Neural progenitor cell (in vitro differentiated cells): ENCODE measurements around the gene STEAP3. TPM values are rescaled to one million over a fixed set of nuclear protein-coding genes. Genes with fewer than 3 reads are reported as not detected.

Experiments used
- DNase-seq: peaks from one replicate; pipeline ENCODE4 v3.0.0-alpha.2; 2016; ENCODE audit warnings: low spot score
- H2AFZ ChIP-seq: fragments of 200-600 bp; sonication (generic); replicated peaks from 2 replicates; pipeline ENCODE4 v1.6.1; 2016; ENCODE audit warnings: antibody characterized with exemption
- H3F3A ChIP-seq: fragments of 200-600 bp; sonication (generic); 2 replicates; pipeline ENCODE4 v1.6.1; 2016; ENCODE audit warnings: antibody characterized with exemption, low read depth
- H3K27ac ChIP-seq: fragments of 200-600 bp; sonication (generic); 2 replicates; pipeline ENCODE4 v1.5.1; 2016; ENCODE audit warnings: mild to moderate bottlenecking
- H3K27me3 ChIP-seq: fragments of 200-600 bp; sonication (generic); 2 replicates; pipeline ENCODE4 v1.6.1; 2016; ENCODE audit warnings: mild to moderate bottlenecking, moderate library complexity
- H3K36me3 ChIP-seq: fragments of 200-600 bp; sonication (generic); 2 replicates; pipeline ENCODE4 v1.5.1; 2016
- H3K4me1 ChIP-seq: fragments of 200-600 bp; sonication (generic); 2 replicates; pipeline ENCODE4 v1.6.1; 2016; ENCODE audit warnings: mixed run types
- H3K4me2 ChIP-seq: fragments of 200-600 bp; sonication (generic); 2 replicates; pipeline ENCODE4 v1.6.1; 2016
- H3K4me3 ChIP-seq: fragments of 200-600 bp; sonication (generic); 2 replicates; pipeline ENCODE4 v1.5.1; 2016
- H3K79me2 ChIP-seq: fragments of 200-600 bp; sonication (generic); 2 replicates; pipeline ENCODE4 v1.6.1; 2016; ENCODE audit warnings: low read depth
- H3K9ac ChIP-seq: fragments of 200-600 bp; sonication (generic); 2 replicates; pipeline ENCODE4 v1.6.1; 2016
- H3K9me3 ChIP-seq: fragments of 200-600 bp; sonication (generic); 2 replicates; pipeline ENCODE4 v1.5.1; 2016; ENCODE audit warnings: low read depth
- H4K20me1 ChIP-seq: fragments of 200-600 bp; sonication (generic); 2 replicates; pipeline ENCODE4 v1.6.1; 2016; ENCODE audit warnings: low read depth
- H3K27ac Mint-ChIP-seq: 3 replicates; pipeline ENCODE4 v1.8.0; 2021; ENCODE audit warnings: mixed read lengths
- H3K27me3 Mint-ChIP-seq: 2 replicates; pipeline ENCODE4 v1.8.0; 2022; ENCODE audit warnings: low read depth, mild to moderate bottlenecking, inconsistent platforms, moderate library complexity, mixed read lengths; ENCODE audit not compliant: insufficient read depth
- H3K36me3 Mint-ChIP-seq: 3 replicates; pipeline ENCODE4 v1.8.0; 2021; ENCODE audit warnings: mixed read lengths
- H3K4me1 Mint-ChIP-seq: 3 replicates; pipeline ENCODE4 v1.8.0; 2021; ENCODE audit warnings: mixed read lengths
- H3K4me3 Mint-ChIP-seq: 3 replicates; pipeline ENCODE4 v1.8.0; 2021; ENCODE audit warnings: mild to moderate bottlenecking, moderate library complexity, mixed read lengths
- H3K9me3 Mint-ChIP-seq: 3 replicates; pipeline ENCODE4 v1.8.0; 2020; ENCODE audit warnings: mixed read lengths
- EZH2 ChIP-seq: fragments of 200-600 bp; sonication (generic); IDR thresholded peaks from 2 replicates; pipeline ENCODE4 v1.6.1; 2017; ENCODE audit warnings: antibody characterized with exemption, mild to moderate bottlenecking, moderate library complexity
- EZH2phosphoT487 ChIP-seq: fragments of 200-600 bp; sonication (generic); IDR thresholded peaks from 2 replicates; pipeline ENCODE4 v1.6.1; 2017; ENCODE audit warnings: antibody characterized with exemption
- total RNA-seq: library from RNA; depleted of rRNA; stranded (reverse); fragments of >200 nt; gene quantifications from 2 replicates; pipeline ENCODE4 v1.2.3, GENCODE V29; 2015; ENCODE audit warnings: low replicate concordance
- TF ChIP-seq, protein P1 (sequence below): fragments of 200-600 bp; sonication (generic); IDR thresholded peaks from 2 replicates; pipeline ENCODE4 v1.5.1; 2017; ENCODE audit warnings: antibody characterized with exemption, mild to moderate bottlenecking

STEAP3 gene
- total RNA-seq, 1 donor from 2014 or later, result 0.30 TPM

DNA sequence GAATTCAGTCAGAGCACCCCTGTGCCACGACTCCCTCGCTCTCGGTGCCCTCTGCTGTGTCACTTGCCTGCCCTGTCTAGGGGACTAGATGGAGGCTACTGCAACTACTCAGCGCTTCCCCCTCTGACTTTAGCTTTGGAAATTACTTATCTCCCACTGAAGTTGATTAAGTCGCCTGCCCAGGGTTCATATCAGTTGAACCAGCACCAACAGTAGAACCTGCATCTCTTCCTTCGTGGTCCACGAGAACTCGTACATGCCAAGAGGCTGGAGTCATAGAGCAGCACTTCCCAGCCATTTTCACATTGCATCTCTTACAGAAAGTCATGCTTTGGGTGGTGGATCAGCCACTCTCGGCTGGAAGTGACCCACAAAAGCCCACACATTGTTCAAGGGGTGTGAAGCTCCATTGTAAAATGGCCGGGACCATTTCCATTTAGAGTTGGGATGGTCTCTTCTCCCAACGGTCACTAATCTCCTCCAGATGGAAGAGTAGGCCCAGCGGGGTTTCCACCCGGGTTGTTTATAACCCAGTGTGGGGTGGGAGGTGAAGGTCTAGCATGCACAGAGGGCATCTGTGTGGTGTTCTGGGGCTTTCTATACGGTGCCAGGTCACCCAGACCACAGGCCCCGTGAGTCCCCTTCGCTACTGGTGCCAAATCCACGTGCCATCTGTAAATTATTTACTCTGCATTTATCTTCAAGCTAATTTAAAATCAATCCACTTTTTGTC, 38.0 kb downstream of the STEAP3 start:
- Mint-ChIP-seq H3K4me1 (peaks cover 33% of the 10 kb centered on the region), H3K36me3 (no peaks in the 10 kb centered on the region), H3K27ac (no peak overlapping the region), H3K27me3 (peaks cover 13% of the 10 kb centered on the region), H3K9me3 (no peaks in the 10 kb centered on the region), H3K4me3 (peak overlapping the region; percentile 15)
- Histone ChIP-seq H3K4me1 (peaks cover 9% of the 10 kb centered on the region), H3K9ac (no peak overlapping the region), H2AFZ (no peak overlapping the region), H3K9me3 (no peaks in the 10 kb centered on the region), H4K20me1 (peaks cover 18% of the 10 kb centered on the region), H3K36me3 (no peaks in the 10 kb centered on the region), H3K4me2 (no peak overlapping the region), H3K4me3 (no peak overlapping the region), H3K27me3 (no peaks in the 10 kb centered on the region), H3K27ac (no peak overlapping the region), H3F3A (peaks cover 12% of the 10 kb centered on the region), H3K79me2 (no peaks in the 10 kb centered on the region)
- no peak for DNase-seq
- TF ChIP-seq EZH2phosphoT487 (no peak), EZH2 (no peak)
- TF ChIP-seq, protein P1, sequence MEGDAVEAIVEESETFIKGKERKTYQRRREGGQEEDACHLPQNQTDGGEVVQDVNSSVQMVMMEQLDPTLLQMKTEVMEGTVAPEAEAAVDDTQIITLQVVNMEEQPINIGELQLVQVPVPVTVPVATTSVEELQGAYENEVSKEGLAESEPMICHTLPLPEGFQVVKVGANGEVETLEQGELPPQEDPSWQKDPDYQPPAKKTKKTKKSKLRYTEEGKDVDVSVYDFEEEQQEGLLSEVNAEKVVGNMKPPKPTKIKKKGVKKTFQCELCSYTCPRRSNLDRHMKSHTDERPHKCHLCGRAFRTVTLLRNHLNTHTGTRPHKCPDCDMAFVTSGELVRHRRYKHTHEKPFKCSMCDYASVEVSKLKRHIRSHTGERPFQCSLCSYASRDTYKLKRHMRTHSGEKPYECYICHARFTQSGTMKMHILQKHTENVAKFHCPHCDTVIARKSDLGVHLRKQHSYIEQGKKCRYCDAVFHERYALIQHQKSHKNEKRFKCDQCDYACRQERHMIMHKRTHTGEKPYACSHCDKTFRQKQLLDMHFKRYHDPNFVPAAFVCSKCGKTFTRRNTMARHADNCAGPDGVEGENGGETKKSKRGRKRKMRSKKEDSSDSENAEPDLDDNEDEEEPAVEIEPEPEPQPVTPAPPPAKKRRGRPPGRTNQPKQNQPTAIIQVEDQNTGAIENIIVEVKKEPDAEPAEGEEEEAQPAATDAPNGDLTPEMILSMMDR, result no peak

GRCh38 chr2:119263025-119263424, 39.4 kb downstream of the STEAP3 start:
- no peaks in the 10 kb centered on the region for H3K9me3 Mint-ChIP-seq

GRCh38 chr2:119263656-119264055, 40.0 kb downstream of the STEAP3 start:
- Histone ChIP-seq H3K36me3 (no peaks in the 10 kb centered on the region), H3K9ac (no peak overlapping the region), H3K9me3 (no peaks in the 10 kb centered on the region), H2AFZ (no peak overlapping the region), H3K27ac (no peak overlapping the region), H4K20me1 (peaks cover 18% of the 10 kb centered on the region), H3K4me1 (peaks cover 9% of the 10 kb centered on the region), H3F3A (peaks cover 12% of the 10 kb centered on the region), H3K4me2 (no peak overlapping the region), H3K79me2 (no peaks in the 10 kb centered on the region), H3K4me3 (no peak overlapping the region), H3K27me3 (no peaks in the 10 kb centered on the region)
- no peaks in the 10 kb centered on the region for H3K9me3 Mint-ChIP-seq
- no peak overlapping the region for H3K4me3 Mint-ChIP-seq
- H3K4me1 Mint-ChIP-seq, result peaks cover 18% of the 10 kb centered on the region
- no peaks in the 10 kb centered on the region for H3K36me3 Mint-ChIP-seq
- peak overlapping the region; percentile 27 for H3K27ac Mint-ChIP-seq
- peaks cover 12% of the 10 kb centered on the region for H3K27me3 Mint-ChIP-seq
- TF ChIP-seq, protein P1, result no peak
- no peak for TF ChIP-seq EZH2
- no peak for TF ChIP-seq EZH2phosphoT487
- DNase-seq, result no peak

More at GRCh38 chr2:119263025-119263424, 39.4 kb downstream of the STEAP3 start:
- Histone ChIP-seq H3K27ac (no peak overlapping the region), H3K4me2 (no peak overlapping the region), H2AFZ (no peak overlapping the region), H3K9ac (no peak overlapping the region), H3K79me2 (no peaks in the 10 kb centered on the region), H3K4me3 (no peak overlapping the region), H3K27me3 (no peaks in the 10 kb centered on the region), H3K4me1 (peaks cover 9% of the 10 kb centered on the region), H3K36me3 (no peaks in the 10 kb centered on the region), H3K9me3 (no peaks in the 10 kb centered on the region), H3F3A (peaks cover 12% of the 10 kb centered on the region), H4K20me1 (peaks cover 18% of the 10 kb centered on the region)
- TF ChIP-seq, protein P1, result no peak
- TF ChIP-seq EZH2 (no peak), EZH2phosphoT487 (no peak)
- no peak for DNase-seq
- Mint-ChIP-seq H3K27ac (no peak overlapping the region), H3K27me3 (peaks cover 13% of the 10 kb centered on the region), H3K4me1 (peaks cover 21% of the 10 kb centered on the region), H3K36me3 (no peaks in the 10 kb centered on the region), H3K4me3 (no peak overlapping the region)
